Kidney epithelial cell (primary cell): ENCODE results near the gene SORCS2. TPM values are rescaled to one million over a fixed set of nuclear protein-coding genes. Genes with fewer than 3 reads are reported as not detected.

ENCODE experiments used
- DNase-seq: peaks from one replicate; pipeline ENCODE4 v3.0.0-alpha.2; 2010; ENCODE audit warnings: low read depth
- H3K27me3 ChIP-seq: 2 replicates; pipeline ENCODE4 v1.6.0; 2011; ENCODE audit warnings: low read length; ENCODE audit not compliant: control insufficient read depth, insufficient read depth
- H3K36me3 ChIP-seq: 2 replicates; pipeline ENCODE4 v1.5.1; 2011; ENCODE audit warnings: low read length; ENCODE audit not compliant: control insufficient read depth, insufficient read depth
- H3K4me3 ChIP-seq: 2 replicates; pipeline ENCODE4 v1.5.1; 2011; ENCODE audit warnings: low read depth, mild to moderate bottlenecking, control low read depth, low read length
- CTCF ChIP-seq: IDR thresholded peaks from 2 replicates; pipeline ENCODE4 v1.5.1; 2011; ENCODE audit warnings: mild to moderate bottlenecking, moderate library complexity, low read length, control low read depth, inconsistent platforms; ENCODE audit not compliant: insufficient read depth, poor library complexity, severe bottlenecking
- total RNA-seq: library from RNA; depleted of rRNA; stranded (reverse); fragments of >200 nt; gene quantifications from 2 replicates; pipeline ENCODE4 v1.2.3, GENCODE V29; 2015

The SORCS2 gene
- total RNA-seq, 1 donor from 2014 or later, result 1.4 TPM

GRCh38 chr4:7635445-7636239, 443.3 kb downstream of the SORCS2 start:
- TF ChIP-seq CTCF, result no peak
- Histone ChIP-seq H3K36me3 (no peaks in the 10 kb centered on the region), H3K4me3 (no peak overlapping the region), H3K27me3 (peaks cover 4% of the 10 kb centered on the region)
- no peak for DNase-seq

DNA sequence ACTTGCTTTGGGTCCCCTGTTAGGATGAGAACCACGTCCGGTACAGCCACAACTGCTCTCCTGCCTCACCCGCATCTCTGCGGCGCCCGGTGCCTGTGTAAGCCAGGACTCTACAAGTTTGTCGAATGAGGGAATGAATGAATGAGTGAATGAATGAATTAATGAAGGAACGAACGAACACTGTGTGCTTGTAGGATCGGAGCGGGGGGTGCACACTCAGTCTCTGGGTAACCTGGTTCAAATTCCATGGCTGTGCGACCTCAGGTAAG, 443.8 kb downstream of the SORCS2 start:
- TF ChIP-seq CTCF, result no peak
- H3K36me3 ChIP-seq, result no peaks in the 10 kb centered on the region
- peaks cover 4% of the 10 kb centered on the region for H3K27me3 ChIP-seq
- DNase-seq, result no peak
- no peak overlapping the region for H3K4me3 ChIP-seq

DNA sequence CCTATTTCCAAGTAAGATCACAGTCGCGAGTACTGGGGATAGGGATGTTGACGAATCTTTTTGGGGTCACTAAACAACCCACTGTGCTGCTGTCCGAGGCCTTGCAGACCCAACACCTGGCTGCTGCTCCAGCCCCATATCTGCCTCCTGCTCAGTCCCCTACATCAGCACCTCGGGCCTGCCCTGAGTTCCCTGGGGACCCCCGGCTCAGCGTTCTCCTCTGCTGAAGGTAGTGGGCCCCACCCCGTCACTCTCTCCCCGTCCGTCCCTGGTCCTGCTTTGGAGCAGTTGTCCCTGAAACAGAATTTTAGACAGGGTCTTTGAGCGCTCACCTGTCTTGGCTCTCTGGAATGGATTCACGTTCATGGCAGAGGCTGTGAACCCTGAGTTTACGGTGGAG, 444.8 kb downstream of the SORCS2 start:
- H3K27me3 ChIP-seq, result peaks cover 3% of the 10 kb centered on the region
- H3K36me3 ChIP-seq, result no peaks in the 10 kb centered on the region
- TF ChIP-seq CTCF, result no peak
- DNase-seq, result no peak
- H3K4me3 ChIP-seq, result no peak overlapping the region

GRCh38 chr4:7637971-7638370, 445.6 kb downstream of the SORCS2 start:
- Histone ChIP-seq H3K36me3 (no peaks in the 10 kb centered on the region), H3K27me3 (peaks cover 2% of the 10 kb centered on the region), H3K4me3 (no peak overlapping the region)
- DNase-seq, result no peak
- no peak for TF ChIP-seq CTCF

DNA sequence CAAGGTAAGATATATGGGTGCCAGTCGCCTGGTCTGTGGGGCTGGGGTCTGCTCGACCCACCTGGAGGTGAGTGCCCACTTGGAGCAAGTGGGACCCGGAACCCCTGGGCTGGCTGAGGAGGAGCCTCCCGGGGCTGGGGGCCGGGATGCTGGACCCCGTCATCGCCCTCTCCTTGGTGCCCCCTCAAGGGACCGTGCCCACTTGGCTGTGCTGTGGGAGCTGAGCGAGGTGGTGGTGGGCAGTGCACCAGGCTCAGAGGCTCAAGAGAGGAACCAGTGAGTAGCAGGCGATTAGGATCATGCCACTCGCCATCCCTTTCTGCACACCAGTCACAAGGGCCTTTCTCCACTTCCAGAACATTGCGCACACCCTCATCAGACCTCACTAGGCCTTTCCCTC, 446.2 kb downstream of the SORCS2 start:
- Histone ChIP-seq H3K4me3 (no peak overlapping the region), H3K36me3 (no peaks in the 10 kb centered on the region), H3K27me3 (no peaks in the 10 kb centered on the region)
- DNase-seq, result no peak
- TF ChIP-seq CTCF, result no peak
